ENCODE data around the gene ATAD3C.
"Not testable (repeated sequence)": the region's sequence is repeated elsewhere in the genome, so short reads cannot be mapped to it uniquely, and the experiment has no call there.

The ATAD3C gene

DNA sequence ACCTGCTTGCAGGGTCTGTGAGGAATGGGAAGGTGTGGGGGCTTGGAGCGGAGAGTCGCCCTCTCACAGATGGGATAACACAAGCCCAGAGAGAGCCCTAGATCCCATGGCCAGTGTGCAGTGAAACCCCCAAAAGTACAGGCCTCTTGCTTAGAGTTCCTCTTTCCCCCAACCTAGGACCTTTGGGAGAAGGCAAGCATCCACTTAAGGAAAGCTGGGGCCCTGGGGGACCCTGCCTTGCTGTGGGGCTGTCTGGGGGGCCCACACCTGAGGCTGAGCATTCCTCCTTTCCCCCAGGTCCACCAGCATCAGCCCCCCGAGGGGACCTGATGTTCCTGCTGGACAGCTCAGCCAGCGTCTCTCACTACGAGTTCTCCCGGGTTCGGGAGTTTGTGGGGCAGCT lies 12.9 kb upstream of the ATAD3C start:
- peak overlapping the region; percentile 18 for H3K27ac ChIP-seq (ENCODE audit: low read depth, low read length)

GRCh38 chr1:1437033-1437903 lies 12.2 kb upstream of the ATAD3C start:
- Histone ChIP-seq H3K36me3 (ENCODE audit: control insufficient read depth, insufficient read depth, low read length) (no peaks in the 10 kb centered on the region), H3K27me3 (ENCODE audit: control insufficient read depth, insufficient read depth, low read length) (no peaks in the 10 kb centered on the region), H3K27ac (ENCODE audit: low read depth, low read length) (peak overlapping the region; percentile 18), H3K9ac (ENCODE audit: low read length) (no peak overlapping the region), H3K4me3 (ENCODE audit: low read length) (peak overlapping the region; percentile 4), H3K4me1 (ENCODE audit: control insufficient read depth, insufficient read depth, low read length) (peaks cover 32% of the 10 kb centered on the region)

More for the DNA sequence above, 12.9 kb upstream of the ATAD3C start:
- peak overlapping the region; percentile 62 for H3K4me3 ChIP-seq (ENCODE audit: low read length)
- no peaks in the 10 kb centered on the region for H3K36me3 ChIP-seq (ENCODE audit: control insufficient read depth, insufficient read depth, low read length)
- H3K4me1 ChIP-seq (ENCODE audit: control insufficient read depth, insufficient read depth, low read length): peaks cover 35% of the 10 kb centered on the region
- H3K27me3 ChIP-seq (ENCODE audit: control insufficient read depth, insufficient read depth, low read length): no peaks in the 10 kb centered on the region
- H3K9ac ChIP-seq (ENCODE audit: low read length): no peak overlapping the region

DNA sequence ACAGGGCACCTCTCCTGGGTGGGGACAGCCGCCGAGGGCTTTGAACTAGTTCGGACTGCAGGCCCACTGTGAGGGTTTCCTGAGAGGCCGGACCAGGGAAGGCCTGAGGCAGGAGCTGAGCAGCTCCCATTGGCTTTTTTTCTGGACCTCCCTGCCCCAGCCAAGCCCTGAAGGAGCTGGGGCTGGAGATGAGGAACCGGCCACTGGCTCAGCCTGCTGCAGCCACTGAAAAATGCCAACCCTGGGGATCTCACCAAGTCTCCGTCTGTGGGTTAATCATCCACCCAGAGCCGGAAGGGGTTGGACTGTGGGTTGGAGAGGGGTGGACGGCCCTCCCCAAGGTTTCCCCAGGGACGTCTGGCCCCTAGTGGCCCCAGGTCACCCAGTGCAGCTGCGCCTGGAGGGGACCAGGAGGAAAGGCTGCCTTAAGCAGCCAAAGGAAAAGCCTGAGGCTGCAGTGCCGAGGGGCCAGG lies 11.5 kb upstream of the ATAD3C start:
- Histone ChIP-seq H3K27ac (ENCODE audit: low read depth, low read length) (no peak overlapping the region), H3K36me3 (ENCODE audit: control insufficient read depth, insufficient read depth, low read length) (no peaks in the 10 kb centered on the region), H3K4me1 (ENCODE audit: control insufficient read depth, insufficient read depth, low read length) (peaks cover 28% of the 10 kb centered on the region), H3K27me3 (ENCODE audit: control insufficient read depth, insufficient read depth, low read length) (no peaks in the 10 kb centered on the region), H3K4me3 (ENCODE audit: low read length) (no peak overlapping the region), H3K9ac (ENCODE audit: low read length) (no peak overlapping the region)

- no peak overlapping the region for H3K27ac ChIP-seq (ENCODE audit: low read depth, low read length)
- peaks cover 20% of the 10 kb centered on the region for H3K4me1 ChIP-seq (ENCODE audit: control insufficient read depth, insufficient read depth, low read length)
- H3K9ac ChIP-seq (ENCODE audit: low read length): no peak overlapping the region
- H3K4me3 ChIP-seq (ENCODE audit: low read length): no peak overlapping the region
- H3K27me3 ChIP-seq (ENCODE audit: control insufficient read depth, insufficient read depth, low read length): no peaks in the 10 kb centered on the region
- no peaks in the 10 kb centered on the region for H3K36me3 ChIP-seq (ENCODE audit: control insufficient read depth, insufficient read depth, low read length)
These were observed 10.7 kb upstream of the ATAD3C start for GRCh38 chr1:1438531-1439381.

- peaks cover 11% of the 10 kb centered on the region for H3K4me1 ChIP-seq (ENCODE audit: control insufficient read depth, insufficient read depth, low read length)
- no peaks in the 10 kb centered on the region for H3K27me3 ChIP-seq (ENCODE audit: control insufficient read depth, insufficient read depth, low read length)
- no peak overlapping the region for H3K4me3 ChIP-seq (ENCODE audit: low read length)
- H3K9ac ChIP-seq (ENCODE audit: low read length): no peak overlapping the region
- H3K36me3 ChIP-seq (ENCODE audit: control insufficient read depth, insufficient read depth, low read length): no peaks in the 10 kb centered on the region
- no peak overlapping the region for H3K27ac ChIP-seq (ENCODE audit: low read depth, low read length)
These were observed 9.8 kb upstream of the ATAD3C start for GRCh38 chr1:1439546-1440261.

GRCh38 chr1:1440262-1441001 lies 9.1 kb upstream of the ATAD3C start:
- Histone ChIP-seq H3K4me1 (ENCODE audit: control insufficient read depth, insufficient read depth, low read length) (peaks cover 6% of the 10 kb centered on the region), H3K27ac (ENCODE audit: low read depth, low read length) (no peak overlapping the region), H3K27me3 (ENCODE audit: control insufficient read depth, insufficient read depth, low read length) (no peaks in the 10 kb centered on the region), H3K9ac (ENCODE audit: low read length) (no peak overlapping the region), H3K4me3 (ENCODE audit: low read length) (no peak overlapping the region), H3K36me3 (ENCODE audit: control insufficient read depth, insufficient read depth, low read length) (no peaks in the 10 kb centered on the region)

DNA sequence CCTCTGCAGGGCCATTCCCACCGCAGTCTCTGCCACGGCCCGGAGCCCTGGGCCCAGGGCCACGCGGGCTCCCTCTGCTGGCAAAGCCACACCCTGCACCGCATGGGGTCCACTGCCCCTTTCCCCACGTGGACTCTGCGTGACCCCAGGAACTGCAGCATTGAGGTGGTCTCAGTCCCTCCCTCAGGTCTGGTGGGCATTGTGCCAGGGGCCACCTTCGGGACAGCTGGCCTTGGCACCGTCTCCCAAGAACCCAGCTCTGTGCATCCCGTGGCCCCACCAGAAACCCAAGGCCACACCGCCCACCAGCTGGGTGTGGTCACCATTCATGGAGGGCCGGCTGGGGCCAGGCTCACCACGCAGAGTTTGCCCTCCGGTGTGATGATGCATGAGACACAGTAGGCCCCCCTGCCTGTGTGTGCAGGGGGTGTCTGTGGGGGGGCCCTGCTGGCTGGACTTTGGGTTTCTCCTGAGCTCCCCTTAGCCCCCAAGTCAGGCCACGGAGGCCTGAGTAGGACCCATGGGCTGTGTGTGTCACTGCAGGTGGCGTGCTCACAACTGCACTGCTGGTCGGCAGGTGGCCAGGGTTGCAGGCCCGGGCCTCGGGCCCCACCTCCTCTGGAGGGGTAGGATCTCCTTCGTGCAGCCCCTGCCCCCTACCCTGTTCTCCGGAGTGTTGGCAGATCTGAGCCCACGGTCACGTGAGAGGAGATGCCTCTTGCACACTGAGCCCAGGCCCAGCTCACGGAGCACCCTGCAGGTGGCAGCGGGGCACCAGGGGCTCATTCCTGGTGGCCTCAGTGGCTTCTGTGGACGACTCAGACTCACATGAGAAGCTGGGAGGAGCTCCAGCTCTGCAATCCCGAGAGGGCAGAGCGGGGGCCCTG lies 8.2 kb upstream of the ATAD3C start:
- Histone ChIP-seq H3K9ac (ENCODE audit: low read length) (no peak overlapping the region), H3K27ac (ENCODE audit: low read depth, low read length) (no peak overlapping the region), H3K36me3 (ENCODE audit: control insufficient read depth, insufficient read depth, low read length) (no peaks in the 10 kb centered on the region), H3K4me3 (ENCODE audit: low read length) (no peak overlapping the region), H3K4me1 (ENCODE audit: control insufficient read depth, insufficient read depth, low read length) (peaks cover 6% of the 10 kb centered on the region), H3K27me3 (ENCODE audit: control insufficient read depth, insufficient read depth, low read length) (no peaks in the 10 kb centered on the region)

GRCh38 chr1:1442069-1442770 lies 7.3 kb upstream of the ATAD3C start:
- Histone ChIP-seq H3K4me3 (ENCODE audit: low read length) (no peak overlapping the region), H3K36me3 (ENCODE audit: control insufficient read depth, insufficient read depth, low read length) (no peaks in the 10 kb centered on the region), H3K4me1 (ENCODE audit: control insufficient read depth, insufficient read depth, low read length) (peaks cover 4% of the 10 kb centered on the region), H3K27ac (ENCODE audit: low read depth, low read length) (no peak overlapping the region), H3K27me3 (ENCODE audit: control insufficient read depth, insufficient read depth, low read length) (no peaks in the 10 kb centered on the region), H3K9ac (ENCODE audit: low read length) (no peak overlapping the region)

DNA sequence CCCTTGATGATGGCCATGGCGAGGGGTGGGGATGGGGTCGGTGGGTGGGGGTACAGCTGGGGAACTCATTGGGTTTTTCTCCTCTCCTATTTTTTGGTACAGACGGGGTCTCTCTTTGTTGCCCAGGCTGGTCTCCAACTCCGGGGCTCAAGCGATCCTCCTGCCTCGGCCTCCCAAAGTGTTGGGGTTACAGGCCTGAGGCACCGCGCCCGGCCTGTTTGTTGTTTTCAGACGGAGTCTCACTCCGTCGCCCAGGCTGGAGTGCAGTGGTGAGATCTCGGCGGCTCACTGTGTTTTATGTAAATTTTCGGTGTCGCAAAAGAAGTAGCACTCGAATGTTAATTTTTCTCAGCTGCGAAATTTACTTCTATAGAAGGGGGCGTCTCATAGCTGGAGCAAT lies 2.9 kb upstream of the ATAD3C start:
- H3K9ac ChIP-seq (ENCODE audit: low read length); H3K27me3 ChIP-seq (ENCODE audit: control insufficient read depth, insufficient read depth, low read length); H3K4me1 ChIP-seq (ENCODE audit: control insufficient read depth, insufficient read depth, low read length); H3K36me3 ChIP-seq (ENCODE audit: control insufficient read depth, insufficient read depth, low read length); H3K27ac ChIP-seq (ENCODE audit: low read depth, low read length); H3K4me3 ChIP-seq (ENCODE audit: low read length): not testable (repeated sequence)

- H3K36me3 ChIP-seq (ENCODE audit: control insufficient read depth, insufficient read depth, low read length); H3K27ac ChIP-seq (ENCODE audit: low read depth, low read length); H3K4me3 ChIP-seq (ENCODE audit: low read length); H3K9ac ChIP-seq (ENCODE audit: low read length); H3K27me3 ChIP-seq (ENCODE audit: control insufficient read depth, insufficient read depth, low read length); H3K4me1 ChIP-seq (ENCODE audit: control insufficient read depth, insufficient read depth, low read length): not testable (repeated sequence)
These were observed 1.1 kb downstream of the ATAD3C start for GRCh38 chr1:1450616-1451015.
